GM12891 (cell line): ENCODE results near the gene SDHA.
"Not testable (repeated sequence)": the region's sequence is repeated elsewhere in the genome, so short reads cannot be mapped to it uniquely, and the experiment has no call there.

Experiments
- DNase-seq: peaks from one replicate; pipeline ENCODE4 v3.0.0; 2011; ENCODE audit warnings: low spot score; ENCODE audit not compliant: insufficient read length
- FAIRE-seq: peaks from 2 replicates; lab custom pipeline; 2011; peaks lifted over from hg19 to GRCh38; lab: Jason Lieb, UNC
- PAX5 ChIP-seq: IDR thresholded peaks from 2 replicates; pipeline ENCODE4 v1.6.1; 2011; ENCODE audit warnings: low read length, moderate library complexity, mild to moderate bottlenecking; ENCODE audit not compliant: insufficient read depth, severe bottlenecking
- POLR2A ChIP-seq: IDR thresholded peaks from 2 replicates; pipeline ENCODE4 v1.6.1; 2011; ENCODE audit warnings: low read depth, low read length, control low read depth
- POLR2AphosphoS5 ChIP-seq: IDR thresholded peaks from 2 replicates; pipeline ENCODE4 v1.6.1; 2011; ENCODE audit warnings: low read depth, low read length, control low read depth
- POU2F2 ChIP-seq: IDR thresholded peaks from 2 replicates; pipeline ENCODE4 v1.6.1; 2011; ENCODE audit warnings: low read depth, mild to moderate bottlenecking, control low read depth, low read length, moderate library complexity
- SPI1 ChIP-seq: IDR thresholded peaks from 2 replicates; pipeline ENCODE4 v1.6.1; 2011; ENCODE audit warnings: low read depth, low read length, control low read depth
- TAF1 ChIP-seq: IDR thresholded peaks from 2 replicates; pipeline ENCODE4 v1.6.1; 2011; ENCODE audit warnings: low read depth, low read length, control low read depth

Gene SDHA

GRCh38 chr5:278646-279045 is 60.5 kb downstream of the SDHA start:
- DNase-seq (no peak), FAIRE-seq (no peak)
- no peak for TF ChIP-seq SPI1
- TF ChIP-seq PAX5: no peak
- no peak for TF ChIP-seq TAF1
- no peak for TF ChIP-seq POLR2A
- TF ChIP-seq POLR2AphosphoS5: no peak
- no peak for TF ChIP-seq POU2F2

- not testable (repeated sequence) for FAIRE-seq, DNase-seq
Measured at GRCh38 chr5:279051-279665, 61.0 kb downstream of the SDHA start.

- no peak for TF ChIP-seq POU2F2
- TF ChIP-seq POLR2AphosphoS5: no peak
- TF ChIP-seq POLR2A: no peak
- TF ChIP-seq PAX5: no peak
- TF ChIP-seq SPI1: no peak
- no peak for TF ChIP-seq TAF1
- no peak for DNase-seq
- FAIRE-seq: no peak
Measured at GRCh38 chr5:285991-286557, 68.0 kb downstream of the SDHA start.

- DNase-seq, FAIRE-seq: not testable (repeated sequence)
Measured at GRCh38 chr5:290200-290599, 72.1 kb downstream of the SDHA start.

GRCh38 chr5:291345-291744 is 73.2 kb downstream of the SDHA start:
- DNase-seq, FAIRE-seq: not testable (repeated sequence)

GRCh38 chr5:294788-295187 is 76.7 kb downstream of the SDHA start:
- FAIRE-seq, DNase-seq: not testable (repeated sequence)

- FAIRE-seq, DNase-seq: not testable (repeated sequence)
Measured at GRCh38 chr5:296207-296606, 78.1 kb downstream of the SDHA start.

GRCh38 chr5:296954-297353 is 78.8 kb downstream of the SDHA start:
- not testable (repeated sequence) for DNase-seq, FAIRE-seq

- peak; percentile 43 for FAIRE-seq
- DNase-seq: not testable (repeated sequence)
Measured at GRCh38 chr5:297448-297847, 79.3 kb downstream of the SDHA start.

GRCh38 chr5:297991-298736 is 80.0 kb downstream of the SDHA start:
- FAIRE-seq: not testable (repeated sequence)

GRCh38 chr5:298737-299125 is 80.6 kb downstream of the SDHA start:
- FAIRE-seq: no peak

More at GRCh38 chr5:297991-298736, 80.0 kb downstream of the SDHA start:
- not testable (repeated sequence) for DNase-seq

GRCh38 chr5:299921-300320 is 81.8 kb downstream of the SDHA start:
- not testable (repeated sequence) for DNase-seq, FAIRE-seq

More at GRCh38 chr5:298737-299125, 80.6 kb downstream of the SDHA start:
- TF ChIP-seq POLR2A: no peak
- TF ChIP-seq TAF1: no peak
- no peak for DNase-seq

GRCh38 chr5:300691-301435 is 82.7 kb downstream of the SDHA start:
- FAIRE-seq, DNase-seq: not testable (repeated sequence)

- DNase-seq, FAIRE-seq: not testable (repeated sequence)
Measured at GRCh38 chr5:302416-302815, 84.3 kb downstream of the SDHA start.
